ENCODE results near the gene TIMM50.
"Not testable (repeated sequence)": the region's sequence is repeated elsewhere in the genome, so short reads cannot be mapped to it uniquely, and the experiment has no call there.

Gene TIMM50

DNA sequence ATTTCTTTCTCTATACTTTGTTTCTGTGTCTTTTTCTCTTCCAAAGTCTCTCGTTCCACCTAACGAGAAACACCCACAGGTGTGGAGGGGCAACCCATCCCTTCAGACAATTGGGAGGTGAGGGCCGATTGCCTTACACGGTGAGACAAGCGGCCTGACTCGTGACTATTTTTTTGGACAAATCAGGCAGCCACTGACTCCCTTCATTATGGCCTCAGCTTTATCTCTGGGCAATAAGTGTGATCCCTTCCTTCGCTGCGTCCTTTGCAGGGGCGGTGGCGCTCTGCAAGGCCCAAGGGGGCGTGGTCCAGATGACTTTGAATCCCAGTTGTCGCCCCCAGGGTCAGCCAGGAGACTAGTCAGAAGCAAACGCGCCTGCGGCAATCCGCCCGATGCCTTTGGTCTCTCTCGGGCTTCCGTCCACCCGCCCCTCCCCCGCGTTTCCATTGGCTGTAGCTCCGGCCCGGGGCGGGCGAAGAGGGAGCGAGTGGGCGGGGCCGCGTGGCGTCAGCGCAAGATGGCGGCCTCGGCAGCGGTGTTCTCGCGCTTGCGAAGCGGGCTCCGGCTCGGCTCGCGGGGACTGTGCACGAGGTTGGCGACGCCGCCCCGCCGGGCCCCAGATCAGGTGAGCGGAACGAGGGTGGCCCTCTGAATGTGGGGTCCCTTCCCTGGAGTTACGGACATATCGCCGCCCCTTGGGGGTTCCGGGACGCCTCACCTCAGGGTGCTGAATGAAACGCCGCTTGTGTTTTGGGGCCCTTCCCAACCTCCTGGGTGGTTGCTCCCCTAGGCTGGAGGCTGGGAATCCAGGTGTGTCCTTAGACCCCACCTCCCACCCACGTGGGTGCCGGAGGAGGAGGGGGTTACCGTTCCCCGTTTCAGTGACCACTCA lies at the start of gene TIMM50:
TIMM50 (plus strand) TSS at position 502 of the 892 bp plus-strand sequence; CDS start at position 518, 16 bp downstream.
- DNase-seq: peak; percentile 90

DNA sequence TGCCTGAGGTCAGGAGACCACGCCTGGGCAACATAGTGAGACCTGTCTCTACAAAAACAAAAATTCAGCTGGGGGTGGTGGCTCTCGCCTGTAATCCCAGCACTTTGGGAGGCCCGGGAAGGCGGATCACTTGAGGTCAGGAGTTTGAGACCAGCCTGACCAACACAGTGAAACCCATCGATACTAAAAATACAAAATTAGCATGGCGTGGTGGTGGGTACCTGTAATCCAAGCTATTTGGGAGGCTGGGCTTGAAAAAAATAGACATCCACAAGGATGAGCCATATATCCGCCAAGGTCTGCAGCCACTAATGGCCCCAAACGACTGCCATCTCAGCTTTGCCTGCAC lies 48.0 kb upstream of the TIMM50 start:
- no peak for DNase-seq

DNA sequence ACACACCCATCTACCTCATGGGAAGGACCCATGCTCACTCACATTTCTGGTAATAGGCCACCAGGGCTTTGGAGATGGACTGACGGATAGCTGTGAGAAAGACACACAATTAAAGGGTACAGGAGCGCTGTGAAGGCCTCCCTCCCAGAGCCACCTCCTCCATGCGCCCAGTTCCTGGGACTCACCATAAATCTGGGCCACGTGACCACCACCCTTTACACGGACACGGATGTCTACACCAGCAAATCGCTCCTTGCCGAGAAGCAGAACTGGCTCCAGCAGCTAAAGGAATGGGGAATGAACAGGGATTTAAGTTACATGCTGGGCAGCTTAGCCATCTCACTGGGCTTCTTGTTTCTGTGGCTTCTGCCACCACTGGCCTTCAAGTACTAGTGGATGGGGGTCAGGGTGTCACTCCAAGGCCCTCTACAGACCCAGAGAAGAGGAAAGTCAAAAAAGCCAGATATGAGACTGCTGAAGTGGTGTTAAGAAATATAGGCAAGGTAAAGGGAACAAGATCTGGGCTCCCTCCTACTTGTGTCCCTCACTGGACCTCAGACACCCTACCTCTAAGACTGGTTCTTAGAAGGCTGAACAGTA lies 47.1 kb upstream of the TIMM50 start:
- no peak for DNase-seq

DNA sequence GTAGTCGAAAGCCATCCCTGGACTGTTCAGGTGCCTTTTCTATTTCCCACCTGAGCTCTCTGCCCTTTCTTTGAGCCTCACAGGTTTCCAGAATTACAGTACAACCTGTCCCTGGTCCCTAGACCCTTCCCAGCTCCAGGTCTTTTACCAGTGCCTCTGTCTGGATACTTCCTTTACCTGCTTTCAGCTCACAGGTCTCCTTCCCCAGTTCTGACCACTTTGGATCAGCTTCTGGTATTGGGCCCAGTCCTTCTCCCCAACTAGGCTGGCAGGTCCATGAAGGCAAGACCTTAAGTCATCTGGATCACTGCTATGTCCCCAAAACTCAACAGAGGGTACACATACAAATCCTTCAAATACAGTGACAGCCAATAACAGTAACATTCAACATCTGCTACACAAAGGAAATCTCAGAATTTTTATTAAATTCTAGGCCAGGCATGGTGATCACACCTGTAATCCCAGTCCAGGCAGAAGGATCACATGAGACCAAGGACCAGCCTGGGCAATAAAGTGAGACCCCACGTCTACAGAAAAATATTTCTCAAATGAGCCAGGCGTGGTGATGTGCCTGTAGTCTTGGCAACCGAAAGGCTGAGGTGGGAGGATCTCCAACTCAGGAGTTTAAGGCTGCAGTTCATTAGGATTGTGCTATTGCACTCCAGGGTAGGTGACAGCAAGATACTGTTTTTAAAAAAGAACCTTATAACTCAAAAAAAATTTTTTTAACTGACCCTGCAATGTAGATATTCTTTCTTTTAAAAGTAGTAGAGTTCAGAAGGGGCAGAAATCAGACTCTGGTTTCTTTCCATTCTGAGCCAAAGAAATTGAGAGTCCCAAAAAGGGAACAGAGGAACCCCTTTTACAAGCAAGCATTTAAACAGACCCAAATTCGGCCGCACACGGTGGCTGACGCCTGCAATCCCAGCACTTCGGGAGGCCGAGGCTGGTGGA lies 46.2 kb upstream of the TIMM50 start:
- no peak for DNase-seq

DNA sequence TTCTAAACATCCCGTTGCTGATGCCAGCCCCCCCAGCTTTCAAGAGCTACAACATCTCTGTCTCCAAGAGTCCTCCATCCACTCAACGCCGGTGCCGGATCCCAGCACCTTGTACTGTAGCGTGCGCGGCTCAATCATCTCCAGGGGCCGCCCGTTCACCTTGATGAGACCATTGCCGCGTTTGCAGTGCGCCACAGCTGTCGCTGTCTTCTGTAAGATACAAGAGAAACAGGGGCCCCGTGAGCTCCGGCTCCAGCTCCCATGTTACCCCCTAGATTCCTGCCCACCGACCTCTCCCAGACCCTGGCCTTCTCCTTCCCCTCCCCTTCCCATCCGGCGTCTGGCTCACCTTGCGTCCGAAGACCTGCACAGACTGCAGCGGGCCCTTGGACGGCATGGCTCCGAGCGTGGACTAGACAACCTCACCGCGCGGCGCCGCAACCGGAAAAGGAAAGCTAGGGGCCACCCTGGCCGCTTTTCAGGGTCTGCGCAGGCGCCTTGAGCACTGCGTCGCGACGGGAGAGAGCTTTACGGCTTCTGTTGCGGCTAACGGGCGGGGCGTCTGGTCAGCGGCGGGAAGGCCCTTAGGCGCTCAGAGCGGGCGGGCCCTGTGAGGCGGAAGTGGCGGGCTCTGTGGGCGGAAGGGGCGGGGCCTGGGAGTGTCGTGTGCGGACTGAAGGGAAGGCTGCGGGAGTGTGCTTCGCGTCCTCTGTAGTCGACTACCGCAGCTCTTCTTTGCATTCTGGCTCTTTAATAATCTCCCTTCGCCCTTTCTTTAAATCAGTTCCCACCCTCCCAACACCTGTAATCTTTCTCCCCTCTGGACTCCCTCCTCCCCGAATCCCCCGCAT lies 44.9 kb upstream of the TIMM50 start, which contains the start of gene RPS16:
RPS16 (minus strand) TSS at position 451 of the 851 bp plus-strand sequence; CDS start at position 397, 54 bp downstream.
- DNase-seq: peak; percentile 94

DNA sequence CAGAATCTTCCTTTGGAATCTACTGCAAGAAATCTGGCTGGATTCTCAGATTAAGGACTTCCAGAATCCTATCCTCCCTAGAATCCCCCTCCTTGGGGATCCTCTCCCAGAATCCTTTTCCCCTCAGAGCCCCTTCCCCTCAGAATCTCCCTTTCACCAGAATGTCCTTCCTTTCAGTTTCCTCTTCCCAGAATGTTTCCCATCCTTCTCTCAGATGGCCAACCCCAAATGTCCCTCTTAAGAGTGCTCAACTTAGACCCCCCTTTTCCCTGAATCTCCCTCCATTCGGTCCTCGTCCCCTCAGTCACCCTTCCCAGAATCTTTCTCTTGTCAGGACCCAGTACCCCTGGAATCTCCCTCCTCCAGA lies 44.3 kb upstream of the TIMM50 start:
- DNase-seq: no peak

DNA sequence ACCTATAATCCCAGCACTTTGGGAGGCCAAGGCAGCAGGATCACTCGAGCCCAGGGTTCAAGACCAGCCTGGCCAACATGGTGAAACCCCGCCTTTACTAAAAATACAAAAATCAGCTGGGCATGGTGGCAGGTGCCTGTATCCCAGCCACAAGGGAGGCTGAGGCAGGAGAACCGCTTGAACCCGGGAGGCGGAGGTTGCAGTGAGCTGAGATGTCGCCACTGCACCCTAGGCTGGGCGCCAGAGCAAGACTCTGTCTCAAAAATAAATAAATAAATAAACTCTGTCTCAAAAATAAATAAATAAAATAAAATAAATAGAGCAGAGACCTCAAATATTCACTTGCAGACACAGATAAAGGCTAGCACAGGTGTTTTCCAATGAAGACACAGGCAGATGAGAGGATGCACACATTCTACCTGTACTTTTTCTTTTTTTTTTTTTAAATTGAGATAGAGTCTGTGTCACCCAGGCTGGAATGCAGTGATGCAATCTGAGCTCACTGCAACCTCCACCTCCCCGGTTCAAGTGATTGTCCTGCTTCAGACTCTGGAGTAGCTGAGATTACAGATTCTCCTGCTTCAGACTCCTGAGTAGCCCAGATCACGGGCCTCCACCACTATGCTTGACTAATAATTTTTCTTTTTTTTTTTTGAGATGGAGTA lies 42.2 kb upstream of the TIMM50 start:
- DNase-seq: peak; percentile 68

DNA sequence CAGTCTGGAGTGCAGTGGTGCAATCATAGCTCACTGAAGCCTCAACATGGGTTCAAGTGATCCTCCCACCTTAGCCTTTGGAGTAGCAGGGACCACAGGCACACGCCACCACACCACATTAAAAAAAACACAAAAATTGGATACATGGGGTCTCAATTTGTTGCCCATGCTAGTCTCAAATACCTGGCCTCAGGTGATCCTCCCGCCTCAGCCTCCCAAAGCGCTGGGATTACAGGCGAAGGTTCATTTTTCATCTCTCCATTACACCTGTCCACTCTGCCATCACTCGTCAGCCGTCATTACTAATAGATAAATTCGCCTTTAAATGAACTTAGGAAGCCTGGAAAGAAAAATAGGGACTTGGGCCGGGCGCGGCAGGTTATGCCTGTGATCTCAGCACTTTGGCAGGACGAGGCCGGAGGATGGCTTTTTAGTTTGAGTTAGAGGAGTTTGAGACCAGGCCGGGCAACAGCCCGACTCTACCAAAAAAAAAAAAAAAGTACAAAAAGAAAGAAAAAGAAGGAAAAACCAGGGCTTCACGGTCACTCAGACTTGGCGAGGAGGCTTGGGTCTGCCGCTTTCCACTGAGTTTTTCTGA lies 35.9 kb upstream of the TIMM50 start:
- no peak for DNase-seq

DNA sequence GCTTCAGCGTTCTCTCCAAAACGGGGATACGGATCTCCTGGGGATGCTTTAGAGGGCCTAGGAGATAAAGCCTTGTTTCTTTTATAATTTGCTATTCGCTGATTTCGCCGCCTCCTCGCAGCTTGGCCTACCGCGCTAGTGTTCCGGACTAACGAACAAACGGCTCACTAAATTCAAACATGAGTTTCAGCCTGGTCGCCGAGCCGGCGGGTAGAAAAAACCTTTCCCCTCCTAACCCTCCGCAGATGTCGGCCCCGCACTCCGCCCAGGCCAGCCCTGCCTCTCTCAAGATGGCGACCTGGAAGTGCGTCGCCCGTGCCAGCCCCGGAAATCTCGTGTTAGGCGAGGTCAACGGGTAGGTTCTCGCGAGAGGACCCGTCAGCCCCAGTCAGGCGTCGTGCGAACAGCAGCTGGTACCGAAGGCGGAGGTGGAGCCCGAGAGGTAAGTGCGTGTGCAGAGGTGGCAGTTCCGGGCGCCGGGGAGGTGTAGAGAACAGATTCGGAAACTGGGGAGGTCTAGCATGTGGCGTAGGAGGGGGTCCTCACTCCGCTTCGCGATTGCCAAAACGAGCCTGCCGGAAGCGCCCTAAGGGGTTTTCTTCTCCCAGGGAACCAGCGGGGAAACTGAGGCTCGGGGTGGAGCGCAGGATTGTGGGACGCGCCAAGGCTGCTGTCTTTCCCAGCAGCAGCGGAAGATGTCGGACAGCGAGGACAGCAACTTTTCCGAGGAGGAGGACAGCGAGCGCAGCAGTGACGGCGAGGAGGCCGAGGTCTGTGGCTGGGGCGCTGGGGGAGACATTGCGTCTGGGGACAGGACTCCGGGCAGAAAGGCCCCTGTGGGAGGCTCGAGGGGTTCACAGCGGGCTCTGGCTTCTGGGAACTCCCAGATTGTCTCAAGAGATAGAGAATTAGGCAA lies 35.2 kb upstream of the TIMM50 start, which contains the start of gene SUPT5H:
SUPT5H (plus strand) TSS at position 387 of the 916 bp plus-strand sequence; CDS start at position 696, 309 bp downstream.
- peak; percentile 98 for DNase-seq

DNA sequence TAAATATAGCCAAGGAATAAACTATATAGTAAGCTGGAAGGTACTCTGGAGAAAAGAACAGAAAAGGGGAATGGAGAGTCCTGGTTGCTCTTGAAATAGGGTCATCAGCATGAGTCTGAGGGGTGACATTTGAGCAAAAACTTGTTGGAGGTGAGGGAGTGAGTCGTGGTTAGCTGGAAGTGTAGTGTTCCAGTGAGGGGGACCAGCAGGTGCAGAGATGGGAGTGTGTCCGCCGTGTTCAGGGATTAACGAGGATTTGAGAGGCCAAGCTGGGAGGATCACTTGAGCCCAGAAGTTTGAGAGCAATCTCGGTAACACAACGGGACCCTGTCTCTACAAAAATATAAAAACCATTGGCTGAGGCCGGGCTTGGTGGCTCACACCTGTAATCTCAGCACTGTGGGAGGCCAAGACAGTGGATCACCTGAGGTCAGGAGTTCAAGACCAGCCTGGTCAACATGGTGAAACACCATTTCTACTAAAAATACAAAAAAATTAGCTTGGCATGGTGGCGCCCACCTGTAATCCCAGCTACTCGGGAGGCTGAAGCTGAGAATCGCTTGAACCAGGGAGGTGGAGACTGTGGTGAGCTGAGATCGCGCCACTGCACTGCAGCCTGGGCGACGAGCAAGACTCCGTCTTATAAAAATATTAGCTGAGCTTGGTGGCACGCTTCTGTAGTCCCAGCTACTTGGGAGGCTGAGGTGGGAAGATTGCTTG lies 34.1 kb upstream of the TIMM50 start:
- DNase-seq: no peak

DNA sequence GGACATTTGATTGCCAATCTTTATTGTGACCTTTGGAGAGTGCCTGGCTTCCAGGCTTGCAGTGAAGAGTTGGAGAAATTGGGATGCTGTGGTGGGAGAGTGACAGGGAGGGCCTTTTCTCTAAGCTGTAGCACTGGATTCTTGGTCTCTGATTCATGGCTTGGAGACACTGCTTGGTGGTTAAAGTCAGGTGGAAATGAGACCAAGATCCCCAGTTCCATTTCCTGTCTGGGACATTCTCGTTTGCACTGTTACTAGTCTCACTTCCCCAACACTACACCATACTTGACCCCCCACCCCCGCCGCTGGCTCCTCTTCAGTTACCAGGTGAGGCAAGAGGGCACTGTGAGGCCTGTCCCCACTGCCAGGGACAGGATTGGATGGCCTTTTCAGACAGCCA lies 32.4 kb upstream of the TIMM50 start:
- DNase-seq: no peak

DNA sequence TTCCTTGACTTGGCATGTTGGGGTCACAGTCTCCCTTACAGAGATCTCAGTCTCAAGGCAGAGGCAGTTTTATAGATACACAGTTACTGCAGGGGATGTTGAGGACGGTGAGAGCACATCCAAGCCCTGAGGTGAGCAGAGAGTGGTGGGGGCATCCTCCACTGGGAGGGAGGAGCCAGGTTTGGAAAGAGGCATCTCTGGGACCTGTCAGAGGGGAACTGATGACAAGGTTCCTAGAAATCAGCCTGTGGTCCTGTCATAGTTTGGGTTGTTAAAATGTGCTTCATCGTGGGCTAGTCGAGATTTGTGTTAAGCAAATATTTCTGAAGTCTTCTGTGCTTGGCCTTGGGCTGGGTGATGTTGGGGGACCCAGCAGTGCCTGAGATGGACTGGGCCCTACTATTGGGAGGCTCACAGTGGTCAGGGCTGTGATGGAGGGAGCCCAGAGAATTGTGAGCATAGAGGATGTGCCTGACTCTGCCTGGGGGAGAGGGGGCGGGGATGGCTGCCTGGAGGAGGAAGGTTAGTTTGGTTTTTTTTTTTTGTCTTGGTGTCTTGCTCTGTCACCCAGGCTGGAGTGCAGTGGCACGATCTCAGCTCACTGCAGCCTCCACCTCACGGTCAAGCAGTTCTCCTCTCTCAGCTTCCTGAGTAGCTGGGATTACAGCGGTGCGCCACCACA lies 31.4 kb upstream of the TIMM50 start:
- no peak for DNase-seq

DNA sequence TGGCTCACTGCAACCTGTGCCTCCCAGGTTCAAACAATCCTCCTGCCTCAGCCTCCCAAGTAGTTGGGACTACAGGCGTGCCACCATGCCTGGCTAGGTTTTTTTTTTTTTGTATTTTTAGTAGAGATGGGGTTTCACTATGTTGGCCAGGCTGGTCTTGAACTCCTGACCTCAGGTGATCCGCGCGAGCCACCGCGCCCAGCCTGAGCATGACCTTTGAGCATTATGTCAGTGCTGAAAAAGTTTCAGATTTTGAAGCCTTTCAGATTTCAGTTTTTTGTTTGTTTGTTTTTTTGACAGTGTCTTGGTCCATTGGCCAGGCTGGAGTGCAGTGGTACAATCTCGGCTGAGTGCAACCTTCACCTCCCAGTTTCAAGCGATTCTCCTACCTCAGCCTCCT lies 29.4 kb upstream of the TIMM50 start:
- DNase-seq: not testable (repeated sequence)

DNA sequence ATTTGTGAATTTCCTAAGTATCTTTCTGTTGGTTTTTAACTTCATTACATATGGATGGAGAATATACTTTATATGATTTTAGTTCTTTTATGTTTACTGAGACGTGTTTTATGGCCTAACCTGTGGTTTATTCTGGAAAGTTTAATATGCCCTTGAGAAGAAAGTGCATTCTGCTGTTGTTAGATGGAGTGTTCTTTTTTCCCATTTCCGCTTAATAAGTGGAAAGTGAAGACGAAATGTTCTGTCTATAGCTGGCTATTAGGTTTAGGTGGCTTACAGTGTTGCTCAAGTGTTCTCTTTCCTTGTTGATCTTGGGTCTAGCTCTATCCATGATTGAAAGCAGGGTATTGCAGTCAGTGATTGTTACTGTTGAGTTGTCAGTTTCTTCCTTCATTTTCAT lies 17.2 kb upstream of the TIMM50 start:
- DNase-seq: no peak

DNA sequence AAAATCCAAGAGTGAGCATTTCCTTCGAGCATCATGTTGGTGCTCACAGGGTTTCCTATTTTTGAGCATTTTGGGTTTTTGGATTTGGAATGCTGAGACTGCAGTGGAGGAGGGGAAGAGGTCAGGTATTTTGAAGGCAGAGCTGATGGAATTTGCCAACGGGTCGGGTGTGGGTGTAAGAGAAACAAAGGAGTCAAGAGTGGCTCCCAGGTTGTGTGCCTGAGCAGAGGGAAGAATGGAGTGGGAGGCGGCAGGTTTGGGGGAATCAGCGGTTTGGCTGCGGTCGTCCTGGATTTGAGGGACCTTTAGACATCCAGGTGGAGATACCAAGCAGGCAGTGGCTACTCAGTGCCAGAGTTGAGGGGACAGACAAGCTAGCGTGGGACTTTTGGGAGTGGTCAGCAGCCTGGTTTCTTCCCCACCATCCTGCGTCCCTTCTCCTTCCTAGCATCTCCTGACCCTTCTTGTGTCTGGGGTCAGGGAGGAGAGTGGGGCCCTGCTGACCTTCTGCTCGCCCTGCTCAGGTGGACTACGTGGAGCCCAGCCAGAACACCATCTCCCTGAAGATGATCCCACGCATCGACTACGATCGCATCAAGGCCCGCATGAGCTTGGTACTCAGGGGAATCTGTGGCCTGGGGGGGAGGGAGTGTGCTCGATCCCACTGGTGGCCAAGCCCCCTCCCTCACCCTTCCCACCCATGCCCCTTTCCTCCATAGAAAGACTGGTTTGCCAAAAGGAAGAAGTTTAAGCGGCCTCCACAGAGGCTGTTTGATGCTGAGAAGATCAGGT lies 14.5 kb upstream of the TIMM50 start:
- DNase-seq: no peak

DNA sequence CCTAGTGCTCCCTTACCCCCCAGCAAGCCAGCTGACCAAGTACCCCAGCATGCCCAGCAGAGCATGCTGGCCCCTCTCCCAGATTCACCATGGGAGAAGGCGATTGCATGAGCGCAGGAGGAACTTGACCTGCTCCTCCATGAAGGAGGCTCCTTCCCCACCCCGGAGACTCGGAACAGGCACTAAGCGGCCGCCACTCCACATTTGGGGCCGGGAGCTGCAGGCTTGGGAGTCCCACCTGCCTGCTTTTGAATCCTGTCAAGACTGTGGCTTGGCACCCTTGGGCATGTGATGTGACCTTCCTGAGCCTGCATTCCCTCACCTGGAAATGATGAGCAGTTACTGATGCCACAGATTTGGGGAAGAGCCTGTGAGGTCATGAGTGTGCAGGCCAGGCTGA lies 12.7 kb upstream of the TIMM50 start:
- no peak for DNase-seq

DNA sequence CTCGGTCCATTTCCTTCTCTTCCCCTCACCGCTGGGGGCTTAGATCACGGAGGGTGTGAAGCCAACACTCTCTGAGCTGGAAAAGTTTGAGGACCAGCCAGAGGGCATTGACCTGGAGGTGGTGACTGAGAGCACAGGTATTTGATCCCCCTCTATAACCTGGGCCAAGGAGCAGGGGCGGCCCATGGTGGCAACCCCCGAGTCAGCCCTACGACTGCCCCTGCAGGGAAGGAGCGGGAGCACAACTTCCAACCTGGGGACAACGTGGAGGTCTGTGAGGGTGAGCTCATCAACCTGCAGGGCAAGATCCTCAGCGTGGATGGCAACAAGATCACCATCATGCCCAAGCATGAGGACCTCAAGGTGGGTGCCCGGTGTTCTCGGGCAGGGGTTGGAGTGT lies 11.6 kb upstream of the TIMM50 start:
- no peak for DNase-seq

DNA sequence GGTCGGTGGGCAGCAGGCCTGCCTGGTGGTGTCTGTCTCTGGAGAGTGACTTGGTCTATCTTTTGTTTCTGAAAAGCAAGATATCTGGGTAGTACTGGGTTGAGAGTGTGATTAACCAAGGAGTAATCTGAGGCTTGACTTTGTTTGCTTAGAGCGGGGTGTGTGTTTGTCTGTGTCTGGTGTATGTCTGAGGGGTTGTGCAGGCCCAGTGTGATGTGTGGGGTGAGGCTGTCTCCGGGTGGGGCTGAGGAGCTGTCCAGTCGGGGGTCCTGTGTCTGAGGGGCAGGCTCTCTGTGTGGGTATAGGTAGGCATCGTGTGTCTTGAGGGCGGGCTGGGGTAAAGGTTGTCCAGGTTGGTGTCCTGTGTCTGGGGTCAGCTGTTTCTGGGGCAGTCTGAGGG lies 11.1 kb upstream of the TIMM50 start:
- no peak for DNase-seq

Data from NCI-H226 (cell line).